Astrocyte (in vitro differentiated cells and primary cell): ENCODE data around the gene ULBP2.
"Not testable (repeated sequence)": the region's sequence is repeated elsewhere in the genome, so short reads cannot be mapped to it uniquely, and the experiment has no call there.

ENCODE experiments used
- EZH2 ChIP-seq: IDR thresholded peaks from 2 replicates; pipeline ENCODE4 v1.6.1; 2012; ENCODE audit warnings: mild to moderate bottlenecking, low read length, inconsistent platforms; ENCODE audit not compliant: insufficient read depth
- TF ChIP-seq, protein P1 (sequence below): IDR thresholded peaks from 2 replicates; pipeline ENCODE4 v1.5.1; 2011; ENCODE audit warnings: low read depth, mild to moderate bottlenecking, inconsistent platforms, low read length, moderate library complexity; ENCODE audit not compliant: insufficient read depth

DNA sequence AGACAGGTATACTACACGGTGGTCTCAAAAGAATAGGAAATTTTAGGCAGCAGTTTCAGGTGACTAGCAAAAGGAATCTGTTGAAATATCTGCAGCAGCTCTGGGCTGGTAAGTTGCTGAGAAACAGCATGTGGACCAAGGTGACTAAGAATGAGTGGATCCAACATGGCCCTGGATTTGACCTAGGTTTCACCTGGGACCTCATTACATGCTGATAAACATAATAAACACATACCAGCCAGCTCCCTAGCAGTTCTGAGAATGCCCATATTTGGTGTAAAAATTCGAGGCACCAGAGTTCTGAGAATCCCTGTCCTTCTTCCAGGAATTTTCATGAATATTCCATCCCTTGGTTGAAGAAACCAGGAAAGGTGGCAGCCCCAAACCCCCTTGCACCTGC lies 11.6 kb downstream of the ULBP2 start:
- TF ChIP-seq, protein P1, sequence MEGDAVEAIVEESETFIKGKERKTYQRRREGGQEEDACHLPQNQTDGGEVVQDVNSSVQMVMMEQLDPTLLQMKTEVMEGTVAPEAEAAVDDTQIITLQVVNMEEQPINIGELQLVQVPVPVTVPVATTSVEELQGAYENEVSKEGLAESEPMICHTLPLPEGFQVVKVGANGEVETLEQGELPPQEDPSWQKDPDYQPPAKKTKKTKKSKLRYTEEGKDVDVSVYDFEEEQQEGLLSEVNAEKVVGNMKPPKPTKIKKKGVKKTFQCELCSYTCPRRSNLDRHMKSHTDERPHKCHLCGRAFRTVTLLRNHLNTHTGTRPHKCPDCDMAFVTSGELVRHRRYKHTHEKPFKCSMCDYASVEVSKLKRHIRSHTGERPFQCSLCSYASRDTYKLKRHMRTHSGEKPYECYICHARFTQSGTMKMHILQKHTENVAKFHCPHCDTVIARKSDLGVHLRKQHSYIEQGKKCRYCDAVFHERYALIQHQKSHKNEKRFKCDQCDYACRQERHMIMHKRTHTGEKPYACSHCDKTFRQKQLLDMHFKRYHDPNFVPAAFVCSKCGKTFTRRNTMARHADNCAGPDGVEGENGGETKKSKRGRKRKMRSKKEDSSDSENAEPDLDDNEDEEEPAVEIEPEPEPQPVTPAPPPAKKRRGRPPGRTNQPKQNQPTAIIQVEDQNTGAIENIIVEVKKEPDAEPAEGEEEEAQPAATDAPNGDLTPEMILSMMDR = not testable (repeated sequence)
- peak; percentile 19 for TF ChIP-seq EZH2
